B cell (primary cell): ENCODE results near the gene MICA. TPM values are rescaled to one million over a fixed set of nuclear protein-coding genes. Genes with fewer than 3 reads are reported as not detected.

Experiments used
- ATAC-seq: fragments of 200-7000 bp; cut with Tn5 transposase; one replicate; pipeline ENCODE4 v1.10.0; 2021; ENCODE audit warnings: low read depth, mild to moderate bottlenecking, moderate number of reproducible peaks, moderate library complexity
- CTCF ChIA-PET: fragments of 350-600 bp; sonication (Branson Sonifier 250); formaldehyde crosslinking; loops from one replicate; lab custom pipeline; 2021; ENCODE audit warnings: antibody characterized with exemption, inconsistent platforms; lab: Charles Lee
- POLR2A ChIA-PET: fragments of 350-600 bp; sonication (Branson Sonifier 250); formaldehyde crosslinking; loops from one replicate; lab custom pipeline; 2021; ENCODE audit warnings: antibody characterized with exemption; lab: Charles Lee
- DNase-seq: peaks from one replicate; pipeline ENCODE4 v3.0.0; 2013
- H2AFZ ChIP-seq: 2 replicates; pipeline ENCODE4 v1.6.1; 2012; ENCODE audit warnings: mild to moderate bottlenecking, low read depth, low read length; ENCODE audit not compliant: insufficient read depth, poor library complexity, severe bottlenecking
- H3K27ac ChIP-seq, 2 donors: 1 replicate in 1 of 2; 2 replicates in 1 of 2; pipeline ENCODE4 v1.5.1; 2012 to 2013; ENCODE audit warnings: low read length in 2 of 2, mild to moderate bottlenecking in 2 of 2, moderate library complexity in 1 of 2
- H3K27me3 ChIP-seq, 4 experiments: fragments of 200-600 bp in 1 of 4; sonication (generic) in 1 of 4; replicated peaks in 1 of 4; 1 replicate in 2 of 4; 2 replicates in 2 of 4; pipeline versions ENCODE4 v1.6.1 to v1.7.0; 2013 to 2016; ENCODE audit warnings: low read length in 3 of 4, mild to moderate bottlenecking in 2 of 4, mixed read lengths in 1 of 4, moderate library complexity in 1 of 4; ENCODE audit not compliant: insufficient read depth in 4 of 4, control insufficient read depth in 3 of 4; ENCODE audit errors: control extremely low read depth in 1 of 4
- H3K36me3 ChIP-seq, 2 experiments: replicated peaks in 1 of 2; 1 replicate in 1 of 2; 2 replicates in 1 of 2; pipeline versions ENCODE4 v1.6.1 to v1.7.1; 2013; ENCODE audit warnings: low read length in 1 of 2; ENCODE audit not compliant: insufficient read depth in 2 of 2, control insufficient read depth in 1 of 2; ENCODE audit errors: control extremely low read depth in 1 of 2, extremely low read depth in 1 of 2
- H3K4me1 ChIP-seq, 2 donors: fragments of 200-600 bp in 1 of 2; sonication (generic) in 1 of 2; 1 replicate in 1 of 2; 2 replicates in 1 of 2; pipeline versions ENCODE4 v1.5.1 to v1.6.1; 2013 to 2017; ENCODE audit warnings: low read length in 2 of 2; ENCODE audit not compliant: control insufficient read depth in 2 of 2, insufficient read depth in 2 of 2
- H3K4me2 ChIP-seq: replicated peaks from 2 replicates; pipeline ENCODE3; 2012; ENCODE audit warnings: mild to moderate bottlenecking, low read depth, low read length; ENCODE audit not compliant: poor library complexity, severe bottlenecking
- H3K4me3 ChIP-seq, 5 experiments: fragments of 200-600 bp in 1 of 5; sonication (generic) in 1 of 5; 1 replicate in 3 of 5; 2 replicates in 2 of 5; pipeline versions ENCODE4 v1.5.1 to v1.7.0; 2011 to 2016; ENCODE audit warnings: low read length in 4 of 5, mild to moderate bottlenecking in 4 of 5, low read depth in 2 of 5, control low read depth in 1 of 5, moderate library complexity in 1 of 5; ENCODE audit not compliant: insufficient read depth in 1 of 5; ENCODE audit errors: control extremely low read depth in 1 of 5, extremely low read depth in 1 of 5
- H3K79me2 ChIP-seq: fragments of 200-600 bp; sonication (generic); one replicate; pipeline ENCODE4 v1.6.0; 2016; ENCODE audit warnings: low read length; ENCODE audit not compliant: control insufficient read depth, insufficient read depth
- H3K9ac ChIP-seq: fragments of 200-600 bp; sonication (generic); 2 replicates; pipeline ENCODE4 v1.6.1; 2017; ENCODE audit warnings: mild to moderate bottlenecking, low read length, moderate library complexity
- H3K9me3 ChIP-seq, 3 donors: one replicate each; pipeline versions ENCODE4 v1.6.1 to v1.7.1; 2013; ENCODE audit warnings: low read length in 2 of 3; ENCODE audit not compliant: control insufficient read depth in 2 of 3, insufficient read depth in 1 of 3; ENCODE audit errors: control extremely low read depth in 1 of 3
- H4K20me1 ChIP-seq: 2 replicates; pipeline ENCODE4 v1.6.0; 2012; ENCODE audit warnings: mild to moderate bottlenecking, low read length; ENCODE audit not compliant: insufficient read depth, control insufficient read depth, poor library complexity, severe bottlenecking
- H3K27ac Mint-ChIP-seq: one replicate; pipeline ENCODE4 v1.8.0; 2021; ENCODE audit warnings: mixed read lengths
- H3K27me3 Mint-ChIP-seq: one replicate; pipeline ENCODE4 v1.8.0; 2021; ENCODE audit warnings: mixed read lengths
- H3K4me1 Mint-ChIP-seq: one replicate; pipeline ENCODE4 v1.8.0; 2021; ENCODE audit warnings: mixed read lengths
- H3K4me3 Mint-ChIP-seq: one replicate; pipeline ENCODE4 v1.8.0; 2021; ENCODE audit warnings: mixed read lengths
- H3K9me3 Mint-ChIP-seq: one replicate; pipeline ENCODE4 v1.8.0; 2022; ENCODE audit warnings: mixed read lengths; ENCODE audit not compliant: insufficient read depth
- CTCF ChIP-seq: fragments of 200-600 bp; IDR thresholded peaks from one replicate; pipeline ENCODE4 v1.8.0; 2022; ENCODE audit warnings: antibody characterized with exemption, mild to moderate bottlenecking
- EZH2 ChIP-seq: IDR thresholded peaks from 2 replicates; pipeline ENCODE4 v1.6.1; 2012; ENCODE audit warnings: borderline replicate concordance, low read depth, mild to moderate bottlenecking, moderate library complexity, low read length; ENCODE audit not compliant: insufficient read depth, poor library complexity, severe bottlenecking
- WGBS: methylation state at CpG from one replicate; pipeline ENCODE4 v1.1.5; 2013; ENCODE audit warnings: missing lambda C conversion rate; ENCODE audit not compliant: insufficient coverage; 5-methylcytosine and 5-hydroxymethylcytosine counted together
- intact Hi-C: fragments of 100-400 bp; cut with micrococcal nuclease; formaldehyde crosslinking; loops from one replicate; pipeline ENCODE4 v1.10.0; 2022
- polyA plus RNA-seq: library from polyadenylated mRNA; depleted of rRNA; stranded (reverse); fragments of >200 nt; gene quantifications from 2 replicates; pipeline ENCODE4 v1.2.3, GENCODE V29; 2012
- total RNA-seq, 2 donors: library from RNA; stranded (reverse); fragments of 120-200 nt in 1 of 2; gene quantifications; 1 replicate in 1 of 2; 2 replicates in 1 of 2; pipeline versions ENCODE4 v1.2.3 to v1.2.4, GENCODE V29; 2013 to 2022

MICA gene
- total and polyA plus RNA-seq, 2 donors (not counting 1 experiment from before 2014, with no cell fraction given): 13.9 to 28.5 TPM

- intact Hi-C loops: loop anchor here (1.0 to 2.0 kb wide), 3 partner anchors 44 to 304 kb away; no protein-coding TSS in a partner anchor
- peak; percentile 95 for ATAC-seq
Measured at GRCh38 chr6:31441365-31442267, 38.2 kb downstream of the MICA start.

More at GRCh38 chr6:31441365-31442267, 38.2 kb downstream of the MICA start:
- Histone ChIP-seq H3K27ac (no peak overlapping the region), H3K79me2 (no peaks in the 10 kb centered on the region), H4K20me1 (no peaks in the 10 kb centered on the region), H3K9me3 (peaks cover 0 to 15% (median 0%) of the 10 kb centered on the region in 3 donors), H3K36me3 (no peaks in the 10 kb centered on the region), H3K4me3 (no peak overlapping the region), H3K9ac (no peak overlapping the region), H3K27me3 (peaks cover 0 to 18% (median 16%) of the 10 kb centered on the region in 4 experiments), H2AFZ (peak overlapping the region; percentile 14), H3K4me2 (peak overlapping the region; percentile 20), H3K4me1 (peaks cover 3 to 4% of the 10 kb centered on the region in 2 donors)
- H3K4me3 Mint-ChIP-seq: no peak overlapping the region
- 21% methylated on average over 28 of the region's 28 CpGs for WGBS
- peak overlapping the region; percentile 20 for H3K27ac Mint-ChIP-seq
- DNase-seq: peak; percentile 81
- H3K27me3 Mint-ChIP-seq: peaks cover 47% of the 10 kb centered on the region
- TF ChIP-seq CTCF (peak; percentile 87), EZH2 (no peak)
- H3K4me1 Mint-ChIP-seq: peaks cover 17% of the 10 kb centered on the region
- ChIA-PET CTCF (interaction anchor here (0.6 to 2.2 kb wide), 25 partner anchors 11 to 877 kb away, joined by 3 to 78 read pairs (median 4); partner anchors contain the start of genes DDX39B, MICA and PSORS1C2), POLR2A (interaction anchor here (0.6 to 1.5 kb wide), 2 partner anchors 42 to 394 kb away, joined by 6 read pairs; no protein-coding TSS in a partner anchor)
- H3K9me3 Mint-ChIP-seq: peaks cover 3% of the 10 kb centered on the region
